Activated CD4-positive, alpha-beta T cell treated with anti-CD3 and anti-CD28 coated beads for 1 hour (primary cell): Measurements from ENCODE around the gene KCNK7.
A peak's percentile ranks its signal among the peaks of the same experiment; 100 is the strongest.

ENCODE experiments used
- DNase-seq: peaks from one replicate; pipeline ENCODE4 v3.0.0-alpha.2; 2020

KCNK7 gene

DNA sequence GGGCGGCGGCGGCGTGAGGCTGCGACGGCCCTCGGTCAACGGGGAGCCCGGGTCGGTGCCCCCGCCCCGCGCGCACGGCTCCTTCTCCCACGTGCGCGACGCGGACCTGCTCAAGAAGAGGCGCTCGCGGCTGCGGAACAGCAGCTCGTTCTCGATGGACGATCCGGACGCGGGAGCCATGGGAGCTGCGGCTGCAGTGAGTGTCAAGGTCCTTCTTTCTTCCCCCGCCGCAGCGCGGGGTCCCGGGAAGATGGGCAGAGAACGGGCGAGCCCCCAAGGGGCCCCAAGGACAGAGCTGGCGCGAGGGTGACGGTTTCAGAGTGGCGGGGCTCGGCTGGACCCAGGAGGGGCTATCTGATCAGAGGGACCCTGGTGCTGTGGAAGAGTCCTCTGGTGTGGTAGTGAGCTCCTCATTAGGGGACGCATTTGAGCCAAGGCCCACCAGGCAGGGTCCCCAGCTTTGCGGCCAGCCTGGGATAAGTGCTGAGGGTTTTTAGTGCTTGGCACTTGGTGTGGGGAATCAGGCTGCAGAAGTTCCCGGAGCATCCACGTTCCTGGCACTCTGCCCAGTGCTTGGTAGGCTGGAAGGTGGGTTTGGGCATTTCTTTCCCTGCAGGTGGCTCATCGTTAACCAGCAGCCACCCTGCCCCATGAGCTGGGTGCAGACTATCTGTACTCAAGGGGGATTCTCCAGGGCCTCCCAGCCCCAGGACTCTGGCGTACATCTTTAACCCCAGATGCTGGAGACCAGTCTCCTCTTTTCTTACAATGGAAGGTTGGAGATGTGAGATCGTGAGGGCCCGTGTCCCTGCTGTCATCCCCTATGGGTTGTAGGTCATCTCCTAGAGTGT is 10.0 kb downstream of the KCNK7 start:
- no peak for DNase-seq

DNA sequence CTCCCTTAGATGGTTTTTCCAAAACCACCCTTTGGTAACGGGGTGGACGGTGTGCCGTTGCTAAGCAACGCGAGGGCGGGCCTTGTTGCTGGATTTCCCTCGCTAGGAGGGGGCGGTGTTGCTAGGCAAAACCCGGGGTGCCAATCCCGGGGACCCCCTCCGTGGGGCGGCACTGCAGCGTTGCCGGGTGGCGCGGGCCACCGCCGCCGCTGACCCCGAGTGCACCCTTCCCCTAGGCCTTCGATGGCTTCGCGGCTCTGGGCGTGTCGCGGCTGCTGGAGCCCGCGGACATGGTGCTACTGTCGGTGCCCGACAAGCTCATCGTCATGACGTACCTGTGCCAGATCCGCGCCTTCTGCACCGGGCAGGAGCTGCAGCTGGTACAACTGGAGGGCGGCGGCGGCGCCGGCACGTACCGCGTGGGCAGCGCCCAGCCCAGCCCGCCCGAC is 10.9 kb downstream of the KCNK7 start:
- no peak for DNase-seq

DNA sequence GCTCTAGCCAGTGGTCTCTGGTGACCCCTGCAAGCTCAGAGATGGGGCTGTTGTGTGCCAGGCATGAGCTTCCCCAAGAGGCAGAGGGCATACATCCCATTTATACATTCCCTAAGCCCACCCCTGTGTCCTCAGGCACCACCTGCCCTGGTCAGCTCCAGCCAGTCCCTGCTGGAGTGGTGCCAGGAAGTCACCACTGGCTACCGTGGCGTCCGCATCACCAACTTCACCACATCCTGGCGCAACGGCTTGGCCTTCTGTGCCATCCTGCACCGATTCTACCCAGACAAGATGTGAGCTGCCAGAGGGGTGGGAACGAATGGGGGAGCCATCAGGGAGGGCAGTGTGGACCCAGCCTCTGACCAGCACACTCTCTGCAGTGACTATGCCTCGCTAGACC is 11.5 kb downstream of the KCNK7 start:
- no peak for DNase-seq

DNA sequence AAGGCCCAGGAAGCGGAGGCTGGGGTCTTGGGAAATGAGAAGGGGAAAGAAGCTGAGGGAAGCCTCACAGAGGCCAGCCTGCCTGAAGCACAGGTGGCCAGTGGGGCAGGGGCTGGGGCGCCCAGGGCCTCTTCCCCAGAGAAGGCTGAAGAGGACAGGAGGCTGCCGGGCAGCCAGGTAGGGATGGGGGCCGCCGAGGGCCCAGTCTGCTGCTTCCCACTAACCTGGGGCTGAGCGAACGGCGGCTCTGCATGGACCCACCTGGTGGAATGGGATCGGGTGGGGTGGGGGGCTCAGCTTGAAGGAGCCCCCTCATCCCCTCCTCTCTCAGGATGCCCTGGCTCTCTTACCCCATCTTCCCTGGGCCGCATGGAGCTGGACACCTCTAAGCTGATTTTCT is 12.0 kb downstream of the KCNK7 start:
- no peak for DNase-seq

DNA sequence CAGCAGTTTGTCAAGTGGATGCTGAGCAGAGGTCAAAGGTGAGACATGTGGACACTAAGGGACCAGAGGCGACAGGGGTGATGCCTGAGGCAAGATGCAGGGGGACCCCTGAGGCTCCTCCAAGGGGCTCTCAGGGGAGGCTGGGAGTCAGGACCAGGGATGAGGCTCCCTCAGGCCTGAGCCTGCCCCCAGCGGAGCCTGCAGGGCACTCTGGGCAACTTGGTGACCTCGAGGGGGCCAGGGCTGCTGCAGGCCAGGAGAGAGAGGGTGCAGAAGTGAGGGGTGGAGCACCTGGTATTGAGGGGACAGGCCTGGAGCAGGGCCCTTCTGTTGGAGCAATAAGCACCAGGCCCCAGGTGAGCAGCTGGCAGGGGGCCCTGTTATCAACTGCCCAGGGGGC is 13.7 kb downstream of the KCNK7 start:
- DNase-seq = no peak

DNA sequence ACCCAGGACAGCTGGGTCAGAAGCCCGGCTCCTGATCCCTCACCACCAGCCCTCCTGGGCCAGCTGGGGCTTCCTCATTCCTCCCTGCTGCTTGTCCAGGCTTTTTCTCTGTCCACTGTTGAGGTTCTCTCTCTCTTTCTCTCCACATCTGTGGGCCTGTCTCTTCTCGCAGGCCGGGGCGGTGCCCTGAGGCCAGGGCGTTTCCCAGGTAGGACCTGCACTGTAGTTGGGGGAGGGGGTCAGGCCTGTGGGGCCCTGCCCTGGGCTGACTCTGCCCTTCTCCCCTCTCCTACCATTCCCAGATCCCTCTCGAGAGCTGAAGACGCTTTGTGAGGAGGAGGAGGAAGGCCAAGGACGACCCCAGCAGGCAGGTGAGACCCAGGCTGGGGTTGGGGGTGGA is 14.8 kb downstream of the KCNK7 start:
- DNase-seq = no peak

DNA sequence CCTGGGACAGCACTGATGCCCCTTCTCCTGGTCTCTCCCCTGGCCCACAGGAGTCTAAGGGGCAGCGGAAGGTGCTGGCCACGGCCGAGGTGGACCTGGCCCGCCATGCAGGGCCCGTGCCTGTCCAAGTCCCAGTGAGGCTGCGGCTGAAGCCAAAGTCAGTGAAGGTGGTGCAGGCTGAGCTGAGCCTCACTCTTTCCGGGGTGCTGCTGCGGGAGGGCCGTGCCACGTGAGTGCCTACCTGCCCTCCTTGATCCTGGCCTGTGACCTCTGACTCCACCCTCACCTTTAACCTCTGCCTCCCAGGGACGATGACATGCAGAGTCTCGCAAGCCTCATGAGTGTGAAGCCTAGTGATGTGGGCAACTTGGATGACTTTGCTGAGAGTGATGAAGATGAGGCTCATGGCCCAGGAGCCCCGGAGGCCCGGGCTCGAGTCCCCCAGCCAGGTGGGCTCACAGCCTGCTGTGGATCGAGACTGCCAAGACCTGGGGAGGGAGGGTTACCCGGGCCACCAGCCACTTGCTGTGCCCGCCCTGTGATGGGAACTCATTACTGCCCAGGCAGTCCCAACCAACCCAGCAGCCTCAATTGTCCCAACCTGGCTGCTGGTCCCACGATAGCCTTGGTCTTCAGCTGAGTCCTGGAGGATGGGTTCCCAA is 15.4 kb downstream of the KCNK7 start:
- DNase-seq = no peak

DNA sequence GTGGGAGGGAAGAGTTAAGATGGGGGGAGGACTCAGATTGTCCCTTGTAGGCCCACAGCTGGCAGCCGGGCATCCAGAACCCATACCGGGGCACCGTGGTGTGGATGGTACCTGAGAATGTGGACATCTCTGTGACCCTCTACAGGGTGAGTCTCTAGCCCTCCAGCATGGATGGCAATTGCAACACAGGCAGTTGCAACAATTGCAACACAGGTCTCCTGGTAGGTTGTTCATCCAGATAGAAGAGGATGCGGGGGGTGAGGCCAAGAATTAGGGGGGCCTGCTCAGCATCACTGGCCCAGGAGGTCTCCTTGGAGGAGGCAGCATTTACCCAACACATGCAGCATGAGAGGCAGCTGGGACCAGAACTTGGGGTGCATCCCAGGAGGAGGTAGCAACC is 16.3 kb downstream of the KCNK7 start:
- DNase-seq = no peak

DNA sequence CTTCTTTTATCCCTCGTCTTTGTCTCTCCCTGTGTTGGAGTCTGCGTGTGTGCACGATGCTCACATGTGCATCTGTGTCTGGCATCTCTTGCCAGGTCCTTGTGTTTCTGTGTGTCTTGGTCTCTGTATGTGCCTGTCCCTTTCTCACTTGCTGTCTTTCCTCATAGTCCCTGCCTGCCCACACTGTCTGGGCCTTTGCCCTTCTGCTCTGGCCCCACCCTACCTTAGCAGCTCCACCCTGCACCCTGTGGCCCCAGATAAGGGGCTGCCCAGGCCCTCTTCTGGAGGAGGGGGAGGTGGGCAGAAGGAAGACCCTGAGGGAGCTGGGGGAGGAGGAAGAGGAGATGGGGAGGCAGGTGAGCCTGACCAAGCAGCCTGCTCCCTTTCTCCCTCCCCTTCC is 16.9 kb downstream of the KCNK7 start:
- no peak for DNase-seq

DNA sequence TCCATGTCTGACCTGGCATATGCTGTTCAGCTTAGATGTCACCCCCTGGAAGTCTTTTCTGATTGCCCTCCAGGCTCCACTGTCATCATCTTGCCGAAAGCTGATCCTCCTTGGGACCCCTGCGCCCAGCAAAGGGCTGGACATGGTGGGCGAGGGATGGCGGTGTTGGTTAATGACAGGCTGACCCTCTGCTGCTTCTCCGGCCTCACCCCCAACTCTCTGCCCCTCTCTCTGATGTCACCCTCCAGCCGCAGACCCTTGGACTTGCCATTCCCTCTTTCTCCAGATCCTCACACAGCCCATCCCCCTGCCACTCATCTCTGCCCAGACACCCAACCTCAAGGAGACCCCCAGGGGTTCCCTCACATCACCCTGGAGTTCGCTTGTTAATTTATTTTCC is 17.5 kb downstream of the KCNK7 start:
- no peak for DNase-seq

DNA sequence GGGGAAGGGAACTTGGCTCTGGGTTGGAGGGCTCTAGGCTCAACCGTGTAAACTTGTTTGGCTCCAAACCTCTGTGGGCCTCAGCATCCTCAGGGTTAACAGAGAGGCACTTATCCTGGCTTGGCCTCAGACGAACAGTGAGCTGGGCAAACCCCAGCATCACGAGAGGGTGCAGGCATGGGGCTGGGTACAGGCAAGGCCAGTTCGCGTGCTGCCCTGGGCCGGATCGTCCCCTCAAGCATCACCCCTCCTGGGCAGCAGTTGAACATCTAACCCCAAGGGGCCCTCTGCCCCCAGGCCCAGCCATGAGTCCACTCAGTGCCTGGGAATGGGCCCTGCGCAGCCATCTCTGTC is 17.9 kb downstream of the KCNK7 start:
- no peak for DNase-seq

DNA sequence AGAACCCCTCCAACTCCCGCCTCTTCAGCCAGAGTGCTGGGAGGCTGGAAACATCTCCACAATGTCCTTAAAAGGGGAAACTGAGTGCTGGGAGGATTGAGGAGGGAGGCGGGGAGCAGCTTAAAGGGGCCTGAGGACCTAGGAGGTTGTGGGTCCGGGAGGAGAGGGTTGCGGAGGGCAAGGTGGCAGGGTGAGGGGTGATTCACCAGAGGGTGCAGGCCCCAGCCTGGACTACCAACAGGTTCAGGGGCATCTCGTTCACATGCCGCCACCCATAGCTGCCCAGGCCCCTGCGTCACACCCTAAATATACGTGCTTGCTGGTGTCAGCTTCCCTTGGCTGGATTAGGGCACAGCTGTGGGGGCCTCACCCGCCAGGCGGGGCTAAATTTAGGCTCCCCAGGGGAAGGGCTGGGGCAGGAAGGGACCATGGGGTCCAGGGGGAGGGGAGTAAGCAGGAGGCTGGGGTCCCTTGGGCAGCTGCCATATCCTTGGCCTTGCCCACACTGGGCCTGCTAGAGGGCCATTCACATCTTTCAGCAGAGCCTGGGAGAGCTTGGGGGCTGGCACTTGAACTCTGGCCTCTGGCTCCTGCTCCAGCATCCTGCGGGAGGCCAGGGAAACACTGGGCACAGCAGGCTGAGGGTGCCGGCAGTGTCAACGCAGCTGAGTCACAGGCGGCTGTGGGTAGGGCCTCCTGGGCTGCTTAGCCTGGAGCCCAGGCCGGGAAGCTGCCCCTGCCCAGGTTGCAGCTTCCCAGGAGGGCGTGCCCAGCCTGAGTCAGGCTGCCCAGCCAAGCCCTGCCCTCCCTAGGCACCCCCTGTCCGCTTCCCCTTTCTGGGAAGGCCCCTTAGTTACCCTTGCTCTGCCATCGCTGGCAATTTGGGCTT is 18.5 kb downstream of the KCNK7 start:
- no peak for DNase-seq

DNA sequence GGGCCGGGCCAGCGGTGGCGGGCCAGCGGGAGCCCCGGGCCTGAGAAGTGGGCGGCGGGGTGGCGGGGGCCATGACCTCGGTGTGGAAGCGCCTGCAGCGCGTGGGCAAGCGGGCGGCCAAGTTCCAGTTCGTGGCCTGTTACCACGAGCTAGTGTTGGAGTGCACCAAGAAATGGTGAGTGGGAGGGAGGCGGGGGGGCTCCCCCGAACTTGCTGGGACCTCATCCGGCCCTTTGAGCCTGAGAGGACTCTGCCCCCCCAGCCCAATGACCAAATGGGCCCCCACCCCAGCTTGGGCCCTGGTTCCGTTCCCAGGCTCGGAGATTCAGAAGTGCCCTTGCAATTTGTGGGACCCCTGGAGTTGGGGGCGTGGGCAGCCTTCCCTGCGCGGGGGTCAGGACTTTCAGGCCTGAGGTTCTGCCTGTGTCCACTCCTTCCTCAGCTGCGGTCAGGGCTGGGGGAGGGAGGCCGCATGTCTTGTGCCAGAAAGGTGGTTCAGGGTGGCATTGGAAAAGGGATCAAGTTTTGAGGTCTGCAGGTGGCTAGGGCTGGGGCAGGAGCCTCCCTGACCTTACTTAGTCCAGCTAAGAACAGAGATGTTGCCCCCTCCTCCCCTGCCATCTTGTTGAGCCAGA is 19.3 kb downstream of the KCNK7 start:
- no peak for DNase-seq

DNA sequence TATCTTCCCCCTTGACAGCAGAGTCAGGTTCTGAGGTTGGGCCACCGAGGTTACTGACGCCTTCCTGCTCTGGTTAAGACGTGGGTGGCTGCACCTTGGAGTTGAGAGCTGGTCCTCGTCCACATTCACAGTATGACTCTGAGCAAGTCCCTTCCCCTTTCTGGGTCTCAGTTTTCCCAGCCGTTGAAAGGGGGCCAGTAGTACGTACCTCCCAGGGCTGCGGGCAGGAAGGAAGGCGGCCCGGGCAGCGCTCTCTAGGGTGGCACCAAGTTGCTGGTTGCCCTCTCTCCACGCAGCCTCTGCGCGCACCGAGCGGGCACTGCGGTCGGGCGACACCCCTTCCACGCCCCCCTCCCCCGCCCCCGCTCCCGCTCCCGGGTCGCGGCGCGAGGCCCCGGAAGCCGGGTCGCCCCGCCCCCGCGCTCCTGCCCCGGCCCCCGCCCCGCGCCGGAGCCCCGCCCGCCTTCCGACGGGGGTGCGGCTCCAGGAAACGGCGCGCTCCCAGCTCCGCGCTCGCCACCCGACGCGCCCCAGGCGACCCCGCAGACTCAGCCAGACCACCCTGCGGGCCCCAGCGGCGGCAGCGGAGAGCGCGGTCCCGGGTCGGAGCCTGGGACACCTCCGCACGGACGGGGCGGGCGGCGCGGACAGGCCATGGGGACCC is 19.9 kb downstream of the KCNK7 start, which contains the start of gene EHBP1L1:
TSS of gene EHBP1L1 (plus strand) at position 486 of the 664 bp plus-strand sequence. CDS start 250 bp downstream, outside the sequence.
- DNase-seq = peak; percentile 68

DNA sequence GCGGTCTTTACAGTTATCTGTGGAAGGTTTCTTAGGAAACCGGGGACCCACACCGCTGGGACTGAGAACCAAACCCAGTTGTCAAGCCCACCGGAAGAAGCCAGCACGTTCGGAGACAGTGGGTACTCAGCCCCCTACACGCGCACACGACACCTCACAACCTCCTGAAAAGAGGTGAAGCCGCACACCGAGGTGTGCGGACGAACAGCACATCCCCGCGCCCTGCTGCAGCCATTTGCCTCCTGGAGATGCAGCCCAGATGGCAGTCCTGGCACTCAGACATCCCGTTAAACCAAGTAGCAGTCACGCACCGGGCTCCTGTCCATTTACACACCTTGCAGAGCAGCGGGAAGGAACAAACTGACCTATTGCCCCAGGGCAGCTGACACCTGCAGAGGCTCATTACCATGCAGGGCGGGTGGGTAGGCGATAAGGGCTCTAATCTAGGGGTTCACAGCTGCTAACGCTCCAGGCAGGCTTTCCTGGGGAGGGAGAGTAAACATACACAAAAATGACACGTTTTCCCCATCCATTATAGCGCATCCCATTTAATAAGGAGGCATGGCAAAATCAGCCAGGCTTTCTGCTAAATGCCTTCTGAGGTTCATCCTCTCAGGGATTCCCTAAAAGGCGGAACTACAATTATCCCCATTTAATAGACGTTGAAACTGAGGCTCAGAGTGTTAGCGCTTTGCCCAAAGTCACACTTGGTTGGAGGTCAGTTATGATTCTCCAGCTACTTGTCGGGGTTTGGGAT is 20.6 kb downstream of the KCNK7 start:
- no peak for DNase-seq

DNA sequence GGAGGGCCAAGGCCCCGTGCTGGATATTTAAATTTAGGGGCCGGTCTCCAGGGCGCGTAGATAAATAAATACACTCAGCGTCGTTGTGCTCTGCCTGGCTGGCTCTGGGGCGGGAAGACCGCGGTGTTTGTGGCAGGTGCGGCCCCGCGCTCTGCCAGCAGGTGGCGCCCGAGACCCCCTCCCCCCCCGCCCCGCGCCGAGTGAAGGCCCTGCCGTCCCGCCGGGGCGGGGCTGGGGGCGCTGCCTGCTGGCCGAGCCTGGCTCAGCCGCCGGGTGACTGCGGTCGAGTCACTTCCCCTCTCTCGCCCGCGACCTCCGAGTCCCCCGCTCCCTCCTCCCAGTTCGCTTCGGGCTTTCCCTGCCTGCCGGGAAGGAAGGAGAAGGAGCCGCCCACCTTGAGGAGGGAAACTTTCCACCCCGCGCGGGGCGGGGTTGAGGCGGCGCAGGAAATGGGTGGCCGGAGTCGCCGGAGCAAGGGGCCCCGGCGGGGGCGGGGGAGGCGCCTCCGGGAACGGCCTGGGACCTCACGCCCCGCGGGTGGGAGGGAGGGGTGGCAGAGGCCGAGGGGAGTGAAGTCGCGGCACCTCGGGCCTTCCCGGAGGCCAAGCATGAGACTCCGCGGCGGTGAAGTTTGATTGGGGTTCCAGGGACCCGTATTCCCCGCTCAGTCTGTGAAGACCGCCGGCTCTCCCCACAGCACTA is 21.3 kb downstream of the KCNK7 start:
- DNase-seq = peak; percentile 77

DNA sequence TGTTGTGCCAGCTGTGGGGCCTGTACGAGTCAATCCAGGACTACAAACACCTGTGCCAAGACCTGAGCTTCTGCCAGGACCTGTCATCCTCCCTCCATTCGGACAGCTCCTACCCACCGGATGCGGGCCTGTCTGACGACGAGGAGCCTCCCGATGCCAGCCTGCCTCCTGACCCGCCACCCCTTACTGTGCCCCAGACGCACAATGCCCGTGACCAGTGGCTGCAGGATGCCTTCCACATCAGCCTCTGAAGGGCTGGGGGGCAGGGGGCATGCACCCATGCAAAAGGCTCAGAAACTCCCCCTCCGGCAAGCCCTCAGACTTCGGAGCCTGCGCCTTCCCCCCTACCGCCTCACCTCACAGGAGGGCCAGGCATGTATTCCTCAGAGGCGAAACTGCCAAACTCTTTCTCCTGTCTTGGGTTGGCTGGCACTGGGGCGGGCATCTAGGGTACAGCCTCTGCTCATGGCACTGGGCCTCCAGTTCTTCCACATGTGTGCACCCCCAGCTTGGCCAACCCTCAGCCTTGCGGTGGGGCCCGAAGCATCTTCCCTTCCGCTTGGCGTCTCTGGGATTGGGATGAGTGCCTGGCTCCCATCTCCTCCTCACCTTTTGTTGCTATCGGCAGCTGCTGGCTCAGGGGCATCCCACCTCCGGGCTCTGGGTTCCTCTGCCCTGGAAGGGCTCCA is 22.1 kb downstream of the KCNK7 start:
- DNase-seq = no peak

DNA sequence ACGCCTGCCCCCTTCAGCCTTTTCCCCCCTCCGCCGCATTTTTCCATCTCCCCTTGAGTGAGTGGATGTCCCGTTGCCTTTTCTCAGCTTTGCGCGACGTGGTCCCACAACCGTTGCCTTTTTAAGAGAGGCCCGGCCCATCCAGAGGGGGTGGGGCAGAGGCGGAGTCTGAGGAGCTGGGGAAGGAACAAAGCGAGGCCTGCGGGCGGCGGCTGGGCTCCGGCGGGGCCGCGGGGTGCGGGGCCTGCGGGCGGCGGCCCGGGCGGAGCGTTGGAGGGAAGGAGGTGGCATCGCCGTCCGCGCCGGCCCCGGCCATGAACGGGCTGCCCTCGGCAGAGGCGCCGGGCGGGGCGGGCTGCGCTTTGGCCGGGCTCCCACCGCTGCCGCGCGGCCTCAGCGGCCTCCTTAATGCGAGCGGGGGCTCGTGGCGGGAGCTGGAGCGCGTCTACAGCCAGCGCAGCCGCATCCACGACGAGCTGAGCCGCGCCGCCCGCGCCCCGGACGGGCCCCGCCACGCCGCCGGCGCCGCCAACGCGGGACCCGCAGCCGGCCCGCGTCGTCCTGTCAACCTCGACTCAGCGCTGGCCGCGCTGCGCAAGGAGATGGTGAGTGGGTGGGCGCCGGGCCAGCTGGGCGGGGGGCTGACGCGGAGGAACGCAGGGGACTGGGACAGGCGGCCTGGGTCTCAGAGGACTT is 23.1 kb downstream of the KCNK7 start, which contains the start of gene FAM89B:
TSS of gene FAM89B (plus strand) at position 183 of the 696 bp plus-strand sequence. CDS start at position 315, 132 bp downstream.
- peak; percentile 83 for DNase-seq

DNA sequence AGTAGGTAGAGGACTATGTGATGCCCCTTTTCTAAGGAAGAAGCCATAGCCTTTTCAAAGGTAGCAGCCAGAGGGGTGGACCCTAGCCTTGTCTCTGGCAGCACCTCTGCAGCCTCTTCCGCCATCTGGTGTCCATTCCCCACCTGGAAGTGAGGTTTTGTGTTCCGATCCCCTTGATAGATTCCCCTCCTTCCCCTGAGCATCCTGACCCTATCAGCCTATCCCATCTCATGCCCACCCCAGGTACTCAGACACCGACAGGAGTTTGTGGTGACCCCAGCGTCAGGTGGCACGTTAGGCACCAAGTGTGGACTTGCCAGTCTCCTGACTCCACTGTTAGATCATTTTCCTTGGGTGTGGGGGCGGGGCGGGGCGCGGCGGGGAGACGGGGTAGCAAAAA is 23.7 kb downstream of the KCNK7 start:
- no peak for DNase-seq
